Activated effector memory CD4-positive, alpha-beta T cell treated with Interleukin-2 at 50 U/mL for 16 hours (primary cell): ENCODE measurements around the gene TBC1D4.

Source experiments
- DNase-seq: peaks from one replicate; pipeline ENCODE4 v3.0.0-alpha.2; 2020

The TBC1D4 gene

GRCh38 chr13:75486146-75487062 lies 4.4 kb upstream of the TBC1D4 start:
- no peak for DNase-seq

- no peak for DNase-seq
These were observed 3.5 kb upstream of the TBC1D4 start for GRCh38 chr13:75485286-75486062.

- no peak for DNase-seq
These were observed 781 bp upstream of the TBC1D4 start for GRCh38 chr13:75482820-75483079.

- DNase-seq, result peak; percentile 1
These were observed 546 bp downstream of the TBC1D4 start for GRCh38 chr13:75481176-75482069.

- no peak for DNase-seq
These were observed 1.2 kb downstream of the TBC1D4 start for GRCh38 chr13:75480671-75481175.

- no peak for DNase-seq
These were observed 2.7 kb downstream of the TBC1D4 start for GRCh38 chr13:75479102-75479740.

GRCh38 chr13:75478659-75479058 lies 3.3 kb downstream of the TBC1D4 start:
- no peak for DNase-seq

- no peak for DNase-seq
These were observed 7.0 kb downstream of the TBC1D4 start for GRCh38 chr13:75474956-75475355.

GRCh38 chr13:75473468-75473867 lies 8.5 kb downstream of the TBC1D4 start:
- no peak for DNase-seq

GRCh38 chr13:75470676-75471075 lies 11.3 kb downstream of the TBC1D4 start:
- DNase-seq, result no peak

- no peak for DNase-seq
These were observed 12.9 kb downstream of the TBC1D4 start for GRCh38 chr13:75469047-75469446.

- no peak for DNase-seq
These were observed 13.4 kb downstream of the TBC1D4 start for GRCh38 chr13:75468602-75469001.

GRCh38 chr13:75468098-75468497 lies 13.9 kb downstream of the TBC1D4 start:
- no peak for DNase-seq

- no peak for DNase-seq
These were observed 14.8 kb downstream of the TBC1D4 start for GRCh38 chr13:75467040-75467728.

GRCh38 chr13:75465236-75465635 lies 16.7 kb downstream of the TBC1D4 start:
- no peak for DNase-seq

GRCh38 chr13:75461314-75461713 lies 20.7 kb downstream of the TBC1D4 start:
- DNase-seq, result no peak

GRCh38 chr13:75460644-75461043 lies 21.3 kb downstream of the TBC1D4 start:
- DNase-seq, result no peak

- no peak for DNase-seq
These were observed 23.1 kb downstream of the TBC1D4 start for GRCh38 chr13:75458696-75459422.

- DNase-seq, result no peak
These were observed 26.0 kb downstream of the TBC1D4 start for GRCh38 chr13:75455962-75456361.

- DNase-seq, result no peak
These were observed 27.5 kb downstream of the TBC1D4 start for GRCh38 chr13:75454497-75454896.

- no peak for DNase-seq
These were observed 29.4 kb downstream of the TBC1D4 start for GRCh38 chr13:75452564-75452963.
